ENCODE results near the gene MFNG.

The MFNG gene

DNA sequence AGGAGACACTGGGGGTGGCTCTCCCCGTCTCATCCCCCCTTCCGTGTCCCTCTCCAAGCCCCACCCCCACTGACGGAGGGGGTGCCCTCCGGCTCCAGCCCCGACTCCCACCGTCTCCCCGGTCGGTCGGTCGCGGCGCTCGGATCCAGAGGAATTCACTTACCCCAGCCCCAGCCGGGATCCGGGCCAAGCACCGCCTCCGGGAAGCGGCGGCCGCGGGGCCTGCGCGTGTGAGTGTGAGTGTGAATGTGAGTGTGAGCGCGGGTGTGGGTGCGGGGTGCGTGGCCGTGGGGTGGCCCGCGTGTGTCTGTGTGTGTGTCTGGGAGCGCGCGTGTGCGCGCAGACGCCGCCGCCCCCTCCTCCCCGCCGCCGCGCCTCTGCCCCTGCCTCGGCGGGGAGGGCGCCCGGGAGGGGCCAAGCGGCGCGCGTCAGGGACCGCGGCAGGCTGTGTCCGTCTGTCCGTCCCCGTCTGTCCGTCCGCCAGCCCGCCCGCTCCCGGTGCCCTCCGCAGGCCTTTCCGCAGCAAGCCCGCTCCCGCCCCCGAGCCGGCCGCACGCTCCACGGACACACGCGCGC lies 59.0 kb downstream of the MFNG start, which contains the start of gene ELFN2:
ELFN2 (minus strand) TSS at position 345 of the 576 bp plus-strand sequence. CDS start 51,945 bp downstream, outside the sequence.
- 0 out of 2 replicates have a peak, but pooled peaks have one; percentile 57 for TF ChIP-seq EZH2phosphoT487 (IDR thresholded peaks at IDR 0.05; ENCODE audit: borderline replicate concordance, low read length)
- TF ChIP-seq, protein P1, sequence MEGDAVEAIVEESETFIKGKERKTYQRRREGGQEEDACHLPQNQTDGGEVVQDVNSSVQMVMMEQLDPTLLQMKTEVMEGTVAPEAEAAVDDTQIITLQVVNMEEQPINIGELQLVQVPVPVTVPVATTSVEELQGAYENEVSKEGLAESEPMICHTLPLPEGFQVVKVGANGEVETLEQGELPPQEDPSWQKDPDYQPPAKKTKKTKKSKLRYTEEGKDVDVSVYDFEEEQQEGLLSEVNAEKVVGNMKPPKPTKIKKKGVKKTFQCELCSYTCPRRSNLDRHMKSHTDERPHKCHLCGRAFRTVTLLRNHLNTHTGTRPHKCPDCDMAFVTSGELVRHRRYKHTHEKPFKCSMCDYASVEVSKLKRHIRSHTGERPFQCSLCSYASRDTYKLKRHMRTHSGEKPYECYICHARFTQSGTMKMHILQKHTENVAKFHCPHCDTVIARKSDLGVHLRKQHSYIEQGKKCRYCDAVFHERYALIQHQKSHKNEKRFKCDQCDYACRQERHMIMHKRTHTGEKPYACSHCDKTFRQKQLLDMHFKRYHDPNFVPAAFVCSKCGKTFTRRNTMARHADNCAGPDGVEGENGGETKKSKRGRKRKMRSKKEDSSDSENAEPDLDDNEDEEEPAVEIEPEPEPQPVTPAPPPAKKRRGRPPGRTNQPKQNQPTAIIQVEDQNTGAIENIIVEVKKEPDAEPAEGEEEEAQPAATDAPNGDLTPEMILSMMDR (IDR thresholded peaks at IDR 0.05; ENCODE audit: low read depth, low read length, poor library complexity, severe bottlenecking): no peak
- no peak within 1 kb of the TSS for H3K27ac ChIP-seq (ENCODE audit: low read depth, low read length)
- no peaks in the 10 kb centered on the region for H3K9me3 ChIP-seq (ENCODE audit: control insufficient read depth, insufficient read depth, low read length)
- peaks cover 76% of the 10 kb centered on the region for H3K27me3 ChIP-seq (ENCODE audit: control insufficient read depth, low read length)
- H3K4me1 ChIP-seq (ENCODE audit: control insufficient read depth, low read length): no peaks in the 10 kb centered on the region
- no peaks in the 10 kb centered on the region for H3K79me2 ChIP-seq (ENCODE audit: control insufficient read depth, low read length)
- no peaks in the 10 kb centered on the region for H3F3A ChIP-seq (ENCODE audit: control insufficient read depth, insufficient read depth)
- H3K9me2 ChIP-seq (replicated peaks; ENCODE audit: control insufficient read depth, low read length): no peaks in the 10 kb centered on the region
- H4K20me1 ChIP-seq (ENCODE audit: control insufficient read depth, insufficient read depth, low read depth, low read length): no peaks in the 10 kb centered on the region
- no peak within 1 kb of the TSS for H3K4me3 ChIP-seq (ENCODE audit: low read length)
- no peak within 1 kb of the TSS for H3K4me2 ChIP-seq (ENCODE audit: low read length)
- H3K36me3 ChIP-seq (ENCODE audit: control insufficient read depth, low read length): no peaks in the 10 kb centered on the region

DNA sequence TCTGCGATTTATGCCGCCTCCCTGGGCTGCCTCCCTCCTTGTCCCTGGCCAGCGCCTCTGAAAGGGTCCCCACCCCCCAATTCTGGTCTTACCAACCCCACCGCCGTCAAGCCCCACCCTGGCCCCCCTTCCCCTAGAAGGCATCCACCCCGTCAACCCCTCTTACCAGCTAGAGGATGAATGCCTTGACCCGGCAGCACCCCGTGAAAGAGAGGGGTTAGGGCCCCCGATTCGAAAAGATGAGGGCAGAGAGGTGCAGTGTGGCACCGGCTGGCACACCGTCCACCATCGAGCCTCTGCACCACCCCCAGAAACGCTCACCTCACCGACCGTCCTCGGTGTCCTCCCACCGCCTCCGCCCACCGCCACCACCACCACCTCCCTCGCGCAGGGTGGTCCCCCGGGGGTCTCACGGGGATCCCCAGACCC lies 59.5 kb downstream of the MFNG start:
- Histone ChIP-seq H3K36me3 (ENCODE audit: control insufficient read depth, low read length) (no peaks in the 10 kb centered on the region), H3K9me2 (replicated peaks; ENCODE audit: control insufficient read depth, low read length) (no peaks in the 10 kb centered on the region), H4K20me1 (ENCODE audit: control insufficient read depth, insufficient read depth, low read depth, low read length) (no peaks in the 10 kb centered on the region), H3F3A (ENCODE audit: control insufficient read depth, insufficient read depth) (no peaks in the 10 kb centered on the region), H3K79me2 (ENCODE audit: control insufficient read depth, low read length) (no peaks in the 10 kb centered on the region), H3K27ac (ENCODE audit: low read depth, low read length) (no peak overlapping the region), H3K9me3 (ENCODE audit: control insufficient read depth, insufficient read depth, low read length) (no peaks in the 10 kb centered on the region), H3K4me2 (ENCODE audit: low read length) (no peak overlapping the region), H3K4me3 (ENCODE audit: low read length) (no peak overlapping the region), H3K27me3 (ENCODE audit: control insufficient read depth, low read length) (peaks cover 75% of the 10 kb centered on the region), H3K4me1 (ENCODE audit: control insufficient read depth, low read length) (no peaks in the 10 kb centered on the region)
- no peak for TF ChIP-seq EZH2phosphoT487 (IDR thresholded peaks at IDR 0.05; ENCODE audit: borderline replicate concordance, low read length)
- TF ChIP-seq, protein P1 (IDR thresholded peaks at IDR 0.05; ENCODE audit: low read depth, low read length, poor library complexity, severe bottlenecking): no peak

DNA sequence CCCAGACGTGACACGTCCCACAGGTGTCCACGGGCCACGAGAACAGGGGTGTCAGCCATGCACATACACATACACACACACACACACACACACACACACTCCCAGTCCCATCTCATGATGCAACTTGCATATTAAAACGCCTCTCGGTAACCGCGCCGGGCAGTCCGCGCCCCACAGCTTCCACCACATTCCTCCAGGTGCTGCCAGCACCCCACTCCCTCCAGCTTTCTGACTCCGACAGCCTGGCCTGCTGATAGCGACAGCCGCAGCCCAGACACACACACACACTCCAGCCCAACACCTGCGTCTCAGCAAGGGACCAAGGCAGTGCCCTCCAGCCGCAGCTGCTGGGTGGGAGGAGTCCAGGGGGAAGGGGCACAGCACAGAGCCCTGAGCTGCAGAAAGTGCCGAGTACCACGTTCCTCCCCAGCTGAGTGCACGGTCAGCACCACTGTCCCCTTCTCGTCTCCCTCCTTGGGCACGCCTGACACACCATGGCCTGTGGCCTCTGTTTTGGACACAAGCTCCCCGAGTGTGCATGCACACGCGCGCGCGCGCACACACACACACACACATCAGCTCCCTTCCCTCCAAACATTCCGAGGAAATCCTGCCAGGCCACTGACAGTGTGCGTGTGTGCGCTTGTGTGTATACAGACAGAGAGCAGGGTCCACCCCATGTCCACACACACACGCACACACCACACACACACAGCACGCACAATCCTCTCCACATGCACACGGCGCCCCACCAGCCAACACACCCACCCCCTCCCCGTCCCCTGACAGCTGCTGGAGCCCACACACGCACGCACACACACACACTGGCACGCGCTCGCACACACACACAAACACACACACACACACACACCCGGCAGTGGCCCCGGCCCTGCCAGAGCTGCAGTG lies 60.1 kb downstream of the MFNG start:
- no peaks in the 10 kb centered on the region for H3K79me2 ChIP-seq (ENCODE audit: control insufficient read depth, low read length)
- no peaks in the 10 kb centered on the region for H3K9me3 ChIP-seq (ENCODE audit: control insufficient read depth, insufficient read depth, low read length)
- H3K9me2 ChIP-seq (replicated peaks; ENCODE audit: control insufficient read depth, low read length): no peaks in the 10 kb centered on the region
- TF ChIP-seq, protein P1 (IDR thresholded peaks at IDR 0.05; ENCODE audit: low read depth, low read length, poor library complexity, severe bottlenecking): no peak
- TF ChIP-seq EZH2phosphoT487 (IDR thresholded peaks at IDR 0.05; ENCODE audit: borderline replicate concordance, low read length): 0 out of 2 replicates have a peak, but pooled peaks have one; percentile 45
- H3K4me2 ChIP-seq (ENCODE audit: low read length): no peak overlapping the region
- no peak overlapping the region for H3K27ac ChIP-seq (ENCODE audit: low read depth, low read length)
- H3K4me1 ChIP-seq (ENCODE audit: control insufficient read depth, low read length): no peaks in the 10 kb centered on the region
- peaks cover 76% of the 10 kb centered on the region for H3K27me3 ChIP-seq (ENCODE audit: control insufficient read depth, low read length)
- no peaks in the 10 kb centered on the region for H3F3A ChIP-seq (ENCODE audit: control insufficient read depth, insufficient read depth)
- H3K36me3 ChIP-seq (ENCODE audit: control insufficient read depth, low read length): no peaks in the 10 kb centered on the region
- no peaks in the 10 kb centered on the region for H4K20me1 ChIP-seq (ENCODE audit: control insufficient read depth, insufficient read depth, low read depth, low read length)
- H3K4me3 ChIP-seq (ENCODE audit: low read length): no peak overlapping the region

Measured in DOHH2 (cell line).